IMR-90 (cell line): Measurements from ENCODE around the gene PDGFA. TPM values are rescaled to one million over a fixed set of nuclear protein-coding genes. Genes with fewer than 3 reads are reported as not detected.

Source experiments
- ATAC-seq: fragments of 200-7000 bp; cut with Tn5 transposase; 2 replicates; pipeline ENCODE4 v1.9.1; 2020; ENCODE audit warnings: low read depth, mild to moderate bottlenecking, moderate library complexity
- BruUV-seq: library from RNA; stranded (reverse); fragments of 400-500 nt; replicated peaks from 2 replicates; lab custom pipeline; 2021; lab: Mats Ljungman, UMichigan
- CTCF ChIA-PET: fragments of 300-600 bp; formaldehyde crosslinking; extraction: SDS; loops from one replicate; lab custom pipeline; 2021; ENCODE audit warnings: antibody characterized with exemption; lab: Yijun Ruan, JAX
- POLR2A ChIA-PET: fragments of 300-600 bp; sonication (Branson Sonifier 250); formaldehyde crosslinking; loops from one replicate; lab custom pipeline; 2022; ENCODE audit warnings: antibody characterized with exemption; ENCODE audit not compliant: unreplicated experiment; lab: Charles Lee
- DNase-seq: peaks from one replicate; pipeline ENCODE4 v3.0.0; 2013
- H2AFZ ChIP-seq: replicated peaks from 2 replicates; pipeline ENCODE3; 2013; ENCODE audit warnings: low read length, mild to moderate bottlenecking; ENCODE audit not compliant: poor library complexity
- H2AK5ac ChIP-seq: 2 replicates; pipeline ENCODE4 v1.6.1; 2013; ENCODE audit warnings: low read depth, low read length, inconsistent platforms
- H2AK9ac ChIP-seq: replicated peaks from 2 replicates; pipeline ENCODE3; 2013; ENCODE audit warnings: mild to moderate bottlenecking, low read depth, low read length, moderate library complexity; ENCODE audit not compliant: poor library complexity
- H2BK120ac ChIP-seq: 2 replicates; pipeline ENCODE4 v1.6.1; 2013; ENCODE audit warnings: low read depth, low read length, inconsistent platforms
- H2BK15ac ChIP-seq: 3 replicates; pipeline ENCODE4 v1.6.1; 2013; ENCODE audit warnings: low read depth, low read length, inconsistent platforms
- H2BK20ac ChIP-seq: 2 replicates; pipeline ENCODE4 v1.6.1; 2013; ENCODE audit warnings: low read depth, mild to moderate bottlenecking, inconsistent platforms, low read length, moderate library complexity
- H2BK5ac ChIP-seq: 2 replicates; pipeline ENCODE4 v1.6.1; 2013; ENCODE audit warnings: mild to moderate bottlenecking, low read depth, low read length, inconsistent platforms; ENCODE audit not compliant: poor library complexity, severe bottlenecking
- H3K14ac ChIP-seq: replicated peaks from 2 replicates; pipeline ENCODE4 v1.6.1; 2013; ENCODE audit warnings: low read depth, low read length, inconsistent platforms
- H3K18ac ChIP-seq: 2 replicates; pipeline ENCODE4 v1.6.1; 2013; ENCODE audit warnings: low read depth, low read length, control low read depth
- H3K23ac ChIP-seq: 2 replicates; pipeline ENCODE4 v1.6.1; 2013; ENCODE audit warnings: low read depth, low read length, inconsistent platforms
- H3K27ac ChIP-seq: 2 replicates; pipeline ENCODE4 v1.5.1; 2013; ENCODE audit warnings: mild to moderate bottlenecking, control low read depth, low read length; ENCODE audit not compliant: insufficient read depth
- H3K27me3 ChIP-seq: 2 replicates; pipeline ENCODE4 v1.6.1; 2013; ENCODE audit warnings: low read length; ENCODE audit not compliant: control insufficient read depth, insufficient read depth
- H3K36me3 ChIP-seq: 2 replicates; pipeline ENCODE4 v1.6.1; 2013; ENCODE audit warnings: low read length, mixed read lengths; ENCODE audit not compliant: control insufficient read depth, insufficient read depth
- H3K4ac ChIP-seq: 2 replicates; pipeline ENCODE4 v1.6.1; 2013; ENCODE audit warnings: low read depth, low read length, inconsistent platforms
- H3K4me1 ChIP-seq: 2 replicates; pipeline ENCODE4 v1.6.1; 2013; ENCODE audit warnings: low read length, mixed read lengths; ENCODE audit not compliant: control insufficient read depth, insufficient read depth
- H3K4me2 ChIP-seq: 2 replicates; pipeline ENCODE4 v1.6.1; 2013; ENCODE audit warnings: low read depth, mild to moderate bottlenecking, control low read depth, low read length, moderate library complexity
- H3K4me3 ChIP-seq: 2 replicates; pipeline ENCODE4 v1.5.1; 2013; ENCODE audit warnings: low read depth, mild to moderate bottlenecking, control low read depth, low read length, moderate library complexity; ENCODE audit not compliant: insufficient read depth
- H3K56ac ChIP-seq: 2 replicates; pipeline ENCODE4 v1.6.1; 2013; ENCODE audit warnings: low read length, inconsistent platforms; ENCODE audit not compliant: insufficient read depth; ENCODE audit errors: extremely low read depth
- H3K79me1 ChIP-seq, 2 experiments: 2 replicates each; pipeline ENCODE4 v1.6.1; 2013; ENCODE audit warnings: low read length in 2 of 2, inconsistent platforms in 1 of 2, low read depth in 1 of 2
- H3K9ac ChIP-seq: 2 replicates; pipeline ENCODE4 v1.6.1; 2013; ENCODE audit warnings: low read depth, low read length, control low read depth
- H3K9me1 ChIP-seq: 2 replicates; pipeline ENCODE4 v1.6.1; 2013; ENCODE audit warnings: low read length, inconsistent platforms; ENCODE audit not compliant: insufficient read depth
- H3K9me3 ChIP-seq: 2 replicates; pipeline ENCODE4 v1.6.1; 2013; ENCODE audit warnings: low read length; ENCODE audit not compliant: control insufficient read depth, insufficient read depth
- H4K20me1 ChIP-seq: 2 replicates; pipeline ENCODE4 v1.6.1; 2013; ENCODE audit warnings: low read length, inconsistent platforms; ENCODE audit not compliant: insufficient read depth
- H4K5ac ChIP-seq: 2 replicates; pipeline ENCODE4 v1.6.1; 2013; ENCODE audit warnings: mild to moderate bottlenecking, low read depth, low read length, control low read depth
- H4K8ac ChIP-seq, 2 experiments: 2 replicates each; pipeline ENCODE4 v1.6.1; 2013; ENCODE audit warnings: low read depth in 2 of 2, low read length in 2 of 2, control low read depth in 1 of 2, inconsistent platforms in 1 of 2
- H4K91ac ChIP-seq: 2 replicates; pipeline ENCODE4 v1.6.1; 2013; ENCODE audit warnings: low read depth, low read length, inconsistent platforms; ENCODE audit not compliant: insufficient read depth
- BHLHE40 ChIP-seq: fragments of 150-350 bp; IDR thresholded peaks from 2 replicates; pipeline ENCODE4 v1.6.1; 2016; ENCODE audit warnings: mild to moderate bottlenecking, low read depth, low read length
- FOS ChIP-seq: fragments of 150-350 bp; IDR thresholded peaks from 2 replicates; pipeline ENCODE4 v1.6.1; 2016; ENCODE audit warnings: low read depth, low read length
- MAFK ChIP-seq: IDR thresholded peaks from 2 replicates; pipeline ENCODE4 v1.6.1; 2012; ENCODE audit warnings: low read depth, low read length, improper control_type of control experiment
- POLR2A ChIP-seq: IDR thresholded peaks from 2 replicates; pipeline ENCODE4 v1.6.1; 2012; ENCODE audit warnings: mild to moderate bottlenecking, low read depth, low read length
- RAD21 ChIP-seq: IDR thresholded peaks from 2 replicates; pipeline ENCODE4 v1.6.1; 2012; ENCODE audit warnings: low read length, improper control_type of control experiment
- RFX5 ChIP-seq: IDR thresholded peaks from 2 replicates; pipeline ENCODE4 v1.8.0; 2012; ENCODE audit warnings: low read depth, mild to moderate bottlenecking, low read length, moderate library complexity
- SMC3 ChIP-seq: fragments of 150-350 bp; IDR thresholded peaks from 2 replicates; pipeline ENCODE4 v1.6.1; 2016; ENCODE audit warnings: low read depth, mild to moderate bottlenecking, antibody characterized with exemption, low read length, moderate library complexity
- WGBS, 2 experiments: methylation state at CpG; one replicate each; pipeline versions ENCODE4 v1.1.5 to v1.1.7; 2013; ENCODE audit warnings: missing lambda C conversion rate in 2 of 2; ENCODE audit not compliant: insufficient read length in 1 of 2; ENCODE audit errors: extremely low coverage in 2 of 2; 5-methylcytosine and 5-hydroxymethylcytosine counted together
- dilution Hi-C: fragments of 300-500 bp; cut with HindIII; formaldehyde crosslinking; loops from one replicate; pipeline ENCODE4 v1.14.3; 2018; ENCODE audit warnings: low sequenced_read_pairs; ENCODE audit not compliant: unreplicated experiment
- in situ Hi-C: fragments of 300-500 bp; cut with MboI; formaldehyde crosslinking; loops from 3 replicates; pipeline ENCODE4 v1.14.3; 2019; ENCODE audit warnings: low sequenced_read_pairs, inconsistent platforms, mixed read lengths
- intact Hi-C: fragments of 100-400 bp; cut with micrococcal nuclease; formaldehyde crosslinking; loops from 2 replicates; pipeline ENCODE4 v1.10.0; 2022
- polyA plus RNA-seq, 3 experiments: library from polyadenylated mRNA; depleted of rRNA; stranded (reverse); fragments of >200 nt; gene quantifications; 2 replicates each; pipeline ENCODE4 v1.2.3, GENCODE V29; 2012; ENCODE audit warnings: low replicate concordance in 1 of 3
- total RNA-seq: library from RNA; depleted of rRNA; stranded (reverse); fragments of >200 nt; gene quantifications from 2 replicates; pipeline ENCODE4 v1.2.3, GENCODE V29; 2012

Gene PDGFA
- total and polyA plus RNA-seq, 2 of the 4 experiments (the other 2 are of a cell fraction) = 3.3 to 3.8 TPM

- no peak for TF ChIP-seq RFX5
- TF ChIP-seq POLR2A = no peak
- no peak for TF ChIP-seq RAD21
- TF ChIP-seq SMC3 = no peak
- no peak for TF ChIP-seq MAFK
- TF ChIP-seq BHLHE40 = no peak
- no peak for TF ChIP-seq FOS
- H4K8ac ChIP-seq = no peak overlapping the region
- H2BK15ac ChIP-seq = no peak overlapping the region
- H3K4me3 ChIP-seq = no peak overlapping the region
- no peak overlapping the region for H3K9ac ChIP-seq
- in situ Hi-C loops = no loop called here
- H3K18ac ChIP-seq = no peak overlapping the region
- H2AFZ ChIP-seq = no peak overlapping the region
- H3K36me3 ChIP-seq = no peaks in the 10 kb centered on the region
- 0 out of 2 replicates have a peak, but pooled peaks cover 3% of the 10 kb centered on the region for H3K9me1 ChIP-seq
- no peak overlapping the region for H3K56ac ChIP-seq
- POLR2A ChIA-PET = no interaction called here
- H3K14ac ChIP-seq = no peak overlapping the region
- H4K20me1 ChIP-seq = no peaks in the 10 kb centered on the region
- H2BK20ac ChIP-seq = no peak overlapping the region
- H4K91ac ChIP-seq = no peak overlapping the region
- H3K79me1 ChIP-seq = no peaks in the 10 kb centered on the region
- dilution Hi-C loops = no loop called here
- no peak for ATAC-seq
- no peak for DNase-seq
- no peak overlapping the region for H3K4me2 ChIP-seq
- no peak overlapping the region for H3K27ac ChIP-seq
- no peak overlapping the region for H2BK120ac ChIP-seq
- H2AK5ac ChIP-seq = no peak overlapping the region
- no peak overlapping the region for H2BK5ac ChIP-seq
- CTCF ChIA-PET = no interaction called here
- H3K4me1 ChIP-seq = no peaks in the 10 kb centered on the region
- 87% methylated on average over 11 of the region's 21 CpGs; no CpG with 5 or more reads in 1 of the 2 experiments for WGBS, 2 experiments
- intact Hi-C loops = no loop called here
- no peak overlapping the region for H4K5ac ChIP-seq
- peaks cover 3% of the 10 kb centered on the region for H3K9me3 ChIP-seq
- H3K27me3 ChIP-seq = no peaks in the 10 kb centered on the region; the same call in 1 of the 2 replicates
- BruUV-seq = no TSS peak
- H2AK9ac ChIP-seq = no peak overlapping the region
- no peak overlapping the region for H3K4ac ChIP-seq
- H3K23ac ChIP-seq = no peak overlapping the region
These were observed 39.7 kb upstream of the PDGFA start for GRCh38 chr7:559396-559705.
